DND-41 (cell line): ENCODE data around the gene ICA1.

Experiments
- CTCF ChIP-seq: IDR thresholded peaks from 2 replicates; pipeline ENCODE4 v1.5.1; 2012; ENCODE audit warnings: borderline replicate concordance, low read length, moderate library complexity, mild to moderate bottlenecking; ENCODE audit not compliant: poor library complexity, severe bottlenecking; ENCODE audit errors: extremely low read depth
- EZH2 ChIP-seq: IDR thresholded peaks from 3 replicates; pipeline ENCODE4 v1.6.1; 2012; ENCODE audit warnings: borderline replicate concordance, low read depth, mild to moderate bottlenecking, moderate library complexity, low read length, inconsistent platforms; ENCODE audit not compliant: severe bottlenecking

GRCh38 chr7:8152489-8153192 lies 109.3 kb downstream of the ICA1 start:
- TF ChIP-seq CTCF = no peak
- TF ChIP-seq EZH2 = no peak
